GM21360 (cell line): ENCODE results near the gene DDX10.

Source experiments
- ATAC-seq: cut with Tn5 transposase; IDR thresholded peaks from one replicate; pipeline ENCODE4 v1.9.1; 2021; ENCODE audit warnings: mild to moderate bottlenecking, moderate library complexity; ENCODE audit not compliant: unreplicated experiment

DDX10 gene

DNA sequence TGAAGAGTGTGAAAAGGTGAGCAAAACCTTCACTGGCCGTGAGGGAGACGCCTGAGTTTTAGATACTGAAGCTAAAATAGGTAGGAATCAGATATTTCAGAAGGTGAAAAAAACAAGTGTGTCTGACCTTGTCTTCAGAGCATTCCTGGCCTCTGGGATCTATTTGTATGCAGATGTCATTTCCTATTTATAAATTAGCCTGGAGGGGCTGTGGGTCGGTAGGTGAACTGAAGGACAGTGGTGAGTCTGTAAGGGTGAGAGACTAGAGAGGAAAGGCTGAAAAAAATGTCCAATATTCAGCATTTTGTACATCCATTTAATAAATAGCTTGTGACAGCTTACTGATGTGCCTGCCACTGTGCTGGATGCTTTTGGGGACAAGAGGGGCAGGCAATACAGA is 302.1 kb downstream of the DDX10 start:
- no peak for ATAC-seq

GRCh38 chr11:108967571-108967970 is 302.7 kb downstream of the DDX10 start:
- ATAC-seq: no peak

DNA sequence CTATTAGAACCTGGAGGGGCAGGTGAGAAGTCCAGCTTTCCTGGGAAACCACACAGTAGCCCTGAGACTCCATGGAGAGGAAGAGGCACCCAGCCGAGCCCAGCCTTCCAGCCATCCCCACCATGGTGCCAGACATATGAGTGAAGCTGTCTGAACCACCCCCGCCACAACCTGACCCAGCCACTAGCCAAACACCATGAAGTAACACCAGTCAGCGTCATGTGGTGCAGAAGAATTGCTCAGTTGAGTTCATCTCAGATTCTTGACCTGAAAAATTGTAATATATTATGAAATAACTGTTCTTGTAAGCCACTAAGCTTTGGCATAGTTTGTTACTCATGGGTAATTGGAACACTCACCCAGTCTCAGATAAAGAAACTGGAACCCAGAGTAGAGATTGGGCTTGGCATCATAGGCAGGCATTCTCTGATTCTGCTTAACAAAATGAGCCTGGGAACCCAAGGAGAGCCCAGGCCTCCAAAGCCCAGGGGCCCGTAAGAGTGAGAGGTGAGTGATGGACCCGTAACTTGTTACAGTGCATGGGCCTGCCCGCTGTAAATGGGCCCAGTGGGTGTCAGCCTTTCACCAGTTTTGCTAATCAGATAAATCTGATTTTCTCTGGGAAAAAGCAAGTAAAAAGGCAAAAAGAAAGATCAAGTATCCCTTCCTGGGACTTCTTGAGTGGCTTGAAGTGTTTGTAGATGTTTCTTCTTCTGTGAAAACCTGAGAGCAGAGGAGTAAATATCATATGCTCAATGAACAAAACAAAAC is 305.5 kb downstream of the DDX10 start:
- ATAC-seq: no peak

DNA sequence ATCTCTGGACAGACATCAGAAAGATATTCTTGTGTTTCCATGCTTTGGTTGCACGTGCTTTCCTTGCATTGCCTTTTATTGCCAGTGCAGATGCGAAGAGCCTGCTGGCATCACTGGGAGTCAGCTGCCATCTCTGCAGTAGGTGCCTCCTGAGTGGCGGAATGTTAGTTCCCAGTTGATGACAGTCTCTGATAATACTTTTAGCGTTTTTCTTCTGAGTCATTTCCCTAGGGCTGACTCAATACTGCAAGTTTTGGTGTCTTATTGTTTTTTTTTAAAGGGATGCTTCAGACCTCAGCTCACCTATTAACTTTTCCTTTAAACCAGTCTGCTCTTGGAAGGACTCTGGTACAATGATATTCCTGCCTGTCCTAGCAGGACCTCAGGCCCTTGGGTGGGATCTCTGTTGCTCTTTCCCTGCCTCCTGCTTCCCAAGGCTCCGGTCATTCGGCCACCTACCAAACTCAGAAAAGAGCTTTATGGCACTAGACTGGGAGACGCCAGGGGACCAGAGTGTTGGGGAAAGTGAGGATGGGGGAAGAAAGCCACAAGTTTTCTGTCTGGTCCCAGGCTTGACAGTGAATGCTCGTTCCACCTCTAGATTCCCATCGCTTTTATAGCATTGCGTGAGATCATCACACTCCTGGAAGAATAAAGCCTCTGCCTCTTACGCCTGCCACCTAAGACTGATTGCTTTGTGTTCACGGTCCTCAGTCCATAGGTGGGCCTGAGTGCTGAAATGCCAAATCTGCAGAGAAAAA is 308.7 kb downstream of the DDX10 start:
- ATAC-seq: no peak

GRCh38 chr11:108975026-108975425 is 310.2 kb downstream of the DDX10 start:
- no peak for ATAC-seq

DNA sequence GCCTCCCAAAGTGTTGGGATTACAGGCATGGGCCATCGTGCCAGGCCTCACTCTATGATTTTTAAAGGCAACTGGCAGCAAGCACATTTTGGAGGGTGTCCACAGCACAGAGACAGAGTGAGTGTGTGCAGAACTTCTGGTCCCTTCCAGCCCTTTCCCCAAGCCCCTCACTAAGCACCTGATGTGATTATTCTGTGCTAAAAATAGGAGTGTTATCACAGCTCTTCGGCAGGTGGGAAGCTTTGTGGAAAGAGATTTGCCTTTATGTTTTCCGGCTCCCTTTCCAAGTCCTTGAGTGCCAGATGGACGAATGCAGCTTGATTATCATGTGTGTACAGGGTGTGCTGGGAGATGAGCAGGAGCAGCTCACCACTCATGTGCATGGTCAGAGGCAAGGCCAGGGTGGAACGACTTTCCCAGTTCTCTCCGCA is 310.8 kb downstream of the DDX10 start:
- ATAC-seq: no peak

DNA sequence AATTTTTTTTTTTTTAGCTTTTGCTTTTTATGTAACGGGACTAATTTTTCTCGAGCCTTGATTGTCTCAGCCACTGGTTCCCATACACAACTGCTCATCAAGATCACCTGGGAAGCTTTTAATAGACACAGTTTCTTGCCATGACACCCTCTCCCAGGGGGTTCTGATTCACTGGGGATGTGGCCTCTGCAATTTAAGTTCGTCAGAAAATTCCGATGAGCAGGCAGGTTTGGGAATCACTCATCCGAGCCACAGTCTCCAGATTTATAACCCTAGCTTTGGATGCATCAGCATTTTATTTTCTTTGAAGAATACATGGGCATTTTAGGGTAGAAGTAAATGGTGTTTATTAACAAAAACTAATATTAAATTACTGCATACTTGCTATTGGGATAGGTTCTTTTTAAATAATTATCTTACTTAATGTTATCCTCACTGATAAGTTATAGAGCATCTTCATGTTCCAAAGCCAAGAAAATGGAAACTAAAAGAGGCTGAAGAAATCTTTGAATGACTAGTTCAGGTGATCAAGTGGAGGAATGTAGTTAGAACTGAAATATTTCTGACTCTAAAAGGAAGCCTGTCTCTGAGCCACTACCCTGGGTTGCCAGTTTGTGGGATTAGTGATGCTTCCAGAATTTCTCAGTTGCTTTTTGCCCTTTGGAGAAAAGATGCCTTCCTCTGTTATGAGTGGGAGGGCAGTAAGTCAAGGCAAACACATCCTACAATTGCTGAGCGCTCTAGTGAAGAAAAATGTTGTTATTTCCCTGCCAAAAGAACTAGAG is 319.0 kb downstream of the DDX10 start:
- ATAC-seq: no peak

- ATAC-seq: no peak
Observed at GRCh38 chr11:108984523-108984922, 319.7 kb downstream of the DDX10 start.

- ATAC-seq: no peak
Observed at GRCh38 chr11:108985236-108985944, 320.5 kb downstream of the DDX10 start.

DNA sequence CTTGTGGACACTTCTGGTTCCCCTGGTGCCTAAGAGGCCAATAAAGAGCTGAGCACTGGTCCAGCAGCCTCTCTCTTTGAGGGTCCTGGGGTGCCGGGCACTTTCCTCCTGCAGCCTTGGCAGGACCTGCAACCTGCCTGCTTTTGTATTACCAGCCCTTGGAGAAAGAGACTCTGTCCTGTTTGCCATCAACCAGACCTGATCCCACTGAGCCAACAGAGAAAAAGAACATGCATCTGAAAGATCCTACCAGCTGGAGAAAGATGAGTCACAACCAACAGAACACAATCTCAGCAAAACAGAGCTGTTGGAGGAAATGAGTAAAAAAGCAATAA is 321.0 kb downstream of the DDX10 start:
- ATAC-seq: no peak
